H1 (cell line): ENCODE data around the gene DNTTIP2. TPM values are rescaled to one million over a fixed set of nuclear protein-coding genes. Genes with fewer than 3 reads are reported as not detected.

ENCODE experiments used
- RAD21 ChIP-seq, 2 experiments: IDR thresholded peaks in 1 of 2; conservative IDR thresholded peaks in 1 of 2; 2 replicates each; pipeline ENCODE4 v1.6.1; 2011; ENCODE audit warnings: low read depth in 2 of 2, low read length in 2 of 2, improper control_type of control experiment in 1 of 2, inconsistent platforms in 1 of 2, mild to moderate bottlenecking in 1 of 2, moderate library complexity in 1 of 2
- polyA plus RNA-seq, 7 experiments: library from polyadenylated mRNA; depleted of rRNA in 3 of 7; stranded (reverse) in 5 of 7; unstranded in 2 of 7; fragments of >200 nt in 5 of 7; fragments of 200-250 nt in 2 of 7; gene quantifications; 1 replicate in 5 of 7; 2 replicates in 1 of 7; 4 replicates in 1 of 7; pipeline versions ENCODE4 v1.2.1 to v1.2.3, GENCODE V29; 2011 to 2013; ENCODE audit warnings: missing spikeins in 2 of 7, mixed read lengths in 2 of 7
- total RNA-seq: library from RNA; stranded (reverse); fragmentation: NEBNext Ultra II Directional; extraction: Animal tissue kit (Norgen Biotek cat#: 25700); gene quantifications from 2 replicates; pipeline ENCODE4 v1.2.1, GENCODE V29; 2021

Gene DNTTIP2
- total and polyA plus RNA-seq, 2 of the 8 experiments (the other 6 are each of a cell fraction or from before 2014, with no cell fraction given): 6.3 to 80.4 TPM

- TF ChIP-seq RAD21 (IDR thresholded peaks at IDR 0.05 in 1 of 2, conservative IDR thresholded peaks at IDR 0.05 in 1 of 2; ENCODE audit: low read depth in 2 of 2, low read length in 2 of 2): no peak
Observed at GRCh38 chr1:93910305-93910704, 31.3 kb upstream of the DNTTIP2 start (continued).
